Neutrophil (primary cell): ENCODE results near the gene SOX1.

Experiments used
- H3K27ac ChIP-seq: fragments of 200-600 bp; sonication (generic); 2 replicates; pipeline ENCODE4 v1.5.1; 2016; ENCODE audit warnings: mild to moderate bottlenecking, moderate library complexity
- H3K27me3 ChIP-seq: fragments of 200-600 bp; sonication (generic); 2 replicates; pipeline ENCODE4 v1.6.0; 2016; ENCODE audit warnings: mild to moderate bottlenecking
- H3K36me3 ChIP-seq: fragments of 200-600 bp; sonication (generic); 2 replicates; pipeline ENCODE4 v1.5.1; 2017
- H3K4me1 ChIP-seq, 2 experiments: fragments of 200-600 bp in 1 of 2; sonication (generic) in 1 of 2; 1 replicate in 1 of 2; 2 replicates in 1 of 2; pipeline versions ENCODE4 v1.5.1 to v1.6.1; 2013 to 2016; ENCODE audit warnings: low read depth in 1 of 2, low read length in 1 of 2, mild to moderate bottlenecking in 1 of 2, moderate library complexity in 1 of 2; ENCODE audit not compliant: control insufficient read depth in 1 of 2, insufficient read depth in 1 of 2
- H3K4me3 ChIP-seq, 2 experiments: fragments of 200-600 bp in 1 of 2; sonication (generic) in 1 of 2; 1 replicate in 1 of 2; 2 replicates in 1 of 2; pipeline ENCODE4 v1.5.1; 2013 to 2016; ENCODE audit warnings: low read depth in 1 of 2, low read length in 1 of 2, mild to moderate bottlenecking in 1 of 2, moderate library complexity in 1 of 2
- H3K9me3 ChIP-seq: fragments of 200-600 bp; sonication (generic); 2 replicates; pipeline ENCODE4 v1.5.1; 2016
- CTCF ChIP-seq: fragments of 200-600 bp; sonication (generic); IDR thresholded peaks from 2 replicates; pipeline ENCODE4 v1.5.1; 2016; ENCODE audit warnings: antibody characterized with exemption

The SOX1 gene

GRCh38 chr13:112069845-112070251 is 2.9 kb downstream of the SOX1 start:
- no peaks in the 10 kb centered on the region for H3K4me1 ChIP-seq
- no peak for TF ChIP-seq CTCF
- peaks cover 99% of the 10 kb centered on the region for H3K27me3 ChIP-seq
- H3K27ac ChIP-seq: no peak overlapping the region
- H3K36me3 ChIP-seq: no peaks in the 10 kb centered on the region
- no peak overlapping the region for H3K4me3 ChIP-seq
- no peaks in the 10 kb centered on the region for H3K9me3 ChIP-seq

- TF ChIP-seq CTCF: no peak
- H3K27me3 ChIP-seq: peaks cover 99% of the 10 kb centered on the region
- no peaks in the 10 kb centered on the region for H3K9me3 ChIP-seq
- no peaks in the 10 kb centered on the region for H3K4me1 ChIP-seq
- H3K36me3 ChIP-seq: no peaks in the 10 kb centered on the region
- no peak overlapping the region for H3K27ac ChIP-seq
- H3K4me3 ChIP-seq: no peak overlapping the region
These were observed 4.3 kb downstream of the SOX1 start for GRCh38 chr13:112071102-112071722.

GRCh38 chr13:112071723-112072533 is 5.0 kb downstream of the SOX1 start:
- H3K36me3 ChIP-seq: no peaks in the 10 kb centered on the region
- no peaks in the 10 kb centered on the region for H3K9me3 ChIP-seq
- no peak overlapping the region for H3K4me3 ChIP-seq

GRCh38 chr13:112072534-112073244 is 5.7 kb downstream of the SOX1 start:
- Histone ChIP-seq H3K4me3 (no peak overlapping the region), H3K4me1 (no peaks in the 10 kb centered on the region), H3K27ac (no peak overlapping the region), H3K36me3 (no peaks in the 10 kb centered on the region), H3K9me3 (no peaks in the 10 kb centered on the region), H3K27me3 (peaks cover 99% of the 10 kb centered on the region)
- TF ChIP-seq CTCF: no peak

More at GRCh38 chr13:112071723-112072533, 5.0 kb downstream of the SOX1 start:
- TF ChIP-seq CTCF: no peak
- Histone ChIP-seq H3K27me3 (peaks cover 99% of the 10 kb centered on the region), H3K4me1 (no peaks in the 10 kb centered on the region), H3K27ac (no peak overlapping the region)

GRCh38 chr13:112073245-112074138 is 6.5 kb downstream of the SOX1 start:
- Histone ChIP-seq H3K9me3 (no peaks in the 10 kb centered on the region), H3K4me1 (no peaks in the 10 kb centered on the region), H3K27ac (no peak overlapping the region), H3K27me3 (peaks cover 100% of the 10 kb centered on the region), H3K4me3 (no peak overlapping the region), H3K36me3 (no peaks in the 10 kb centered on the region)
- TF ChIP-seq CTCF: no peak
